Dermis microvascular lymphatic vessel endothelial cell (primary cell): ENCODE measurements around the gene LARP4B. TPM values are rescaled to one million over a fixed set of nuclear protein-coding genes. Genes with fewer than 3 reads are reported as not detected.

Experiments
- DNase-seq, 2 donors: peaks; one replicate each; pipeline versions ENCODE4 v3.0.0 to v3.0.0-alpha.2; 2010; ENCODE audit warnings: low read depth in 2 of 2
- total RNA-seq: library from RNA; depleted of rRNA; stranded (reverse); fragments of >200 nt; gene quantifications from 2 replicates; pipeline ENCODE4 v1.2.1, GENCODE V29; 2014

Gene LARP4B
- total RNA-seq, 1 donor from 2014 or later = 23.5 TPM

DNA sequence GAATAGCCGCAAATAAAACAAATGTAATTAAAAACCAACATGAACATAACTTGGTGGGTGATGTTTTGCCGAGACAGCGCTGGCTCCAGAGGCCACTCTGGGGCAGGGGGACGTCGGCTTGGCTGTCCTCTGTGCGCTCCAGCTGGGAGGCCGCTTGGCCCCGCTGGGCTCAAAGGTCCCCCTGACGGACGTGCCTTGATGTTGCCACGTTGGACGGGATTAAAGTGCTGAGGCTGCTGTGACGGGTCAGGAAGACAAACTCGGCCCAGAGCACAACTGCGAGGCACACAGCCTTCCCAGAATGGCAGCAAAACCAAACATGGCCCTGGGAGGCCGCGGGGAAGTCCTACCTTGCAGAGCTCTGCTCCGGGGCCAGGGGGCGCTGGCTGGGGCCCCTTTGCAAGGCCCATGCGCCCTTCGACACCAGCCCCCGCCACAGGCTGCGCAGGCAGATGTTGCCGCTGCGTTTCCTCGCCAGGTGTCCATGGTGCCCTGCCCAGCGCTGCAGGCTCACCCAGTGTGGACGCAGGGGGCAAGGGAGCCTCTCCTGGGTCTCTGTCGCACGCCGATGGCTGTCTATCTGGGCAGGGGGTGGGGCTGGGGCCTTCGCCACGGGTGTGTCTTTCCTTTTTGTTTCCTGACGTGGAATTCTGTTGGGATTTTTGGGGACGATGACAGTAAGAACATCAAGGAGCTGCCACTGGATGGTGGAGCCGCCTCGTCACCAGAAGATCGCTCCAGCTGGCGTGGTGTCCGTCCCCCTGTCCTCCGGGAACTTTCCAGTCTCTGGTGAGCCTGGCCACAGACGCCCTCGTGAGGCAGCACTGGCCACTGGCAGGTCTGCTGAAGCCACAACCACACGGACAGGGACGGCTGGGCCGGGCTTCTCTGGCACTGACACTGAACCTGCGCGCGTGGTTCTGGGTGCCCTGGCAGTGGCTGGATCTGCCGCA is 142.4 kb downstream of the LARP4B start:
- peak; percentile 77 to 81 for DNase-seq

DNA sequence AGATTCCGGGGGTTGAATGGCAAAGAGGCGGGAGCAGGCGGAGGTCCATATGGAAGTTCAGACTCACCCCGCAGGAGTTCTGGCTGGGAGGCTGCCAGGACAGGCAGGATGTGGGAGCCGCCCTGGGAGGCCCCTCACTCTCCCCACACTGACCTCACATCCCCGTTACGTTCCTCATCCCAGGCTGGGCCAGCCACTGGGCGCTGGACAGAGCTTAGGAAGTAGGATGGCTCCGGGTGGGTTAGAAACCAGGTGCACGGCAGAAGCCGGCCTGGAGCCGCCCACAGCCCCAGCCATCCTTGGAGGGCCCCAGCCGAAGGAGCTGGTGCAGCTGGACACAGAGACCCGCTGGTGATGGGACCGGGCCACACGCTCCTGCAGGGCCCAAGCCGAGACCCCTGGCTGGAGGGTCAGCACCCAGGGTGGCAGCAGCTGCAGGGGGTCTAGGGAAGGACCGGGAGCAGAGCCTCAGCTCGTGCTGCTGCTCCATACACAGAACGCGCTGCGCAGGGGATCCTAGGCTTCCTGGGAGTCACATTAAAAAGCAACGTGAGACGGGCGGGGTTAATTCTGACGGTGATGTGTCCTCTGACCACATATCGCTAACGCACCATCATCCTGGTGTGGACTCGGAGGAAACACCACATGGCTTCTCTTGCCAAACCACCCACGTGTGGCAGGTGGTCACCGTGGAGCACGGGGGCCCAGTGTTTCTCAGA is 143.4 kb downstream of the LARP4B start:
- no peak for DNase-seq

GRCh38 chr10:786633-787474 is 144.7 kb downstream of the LARP4B start:
- no peak for DNase-seq

DNA sequence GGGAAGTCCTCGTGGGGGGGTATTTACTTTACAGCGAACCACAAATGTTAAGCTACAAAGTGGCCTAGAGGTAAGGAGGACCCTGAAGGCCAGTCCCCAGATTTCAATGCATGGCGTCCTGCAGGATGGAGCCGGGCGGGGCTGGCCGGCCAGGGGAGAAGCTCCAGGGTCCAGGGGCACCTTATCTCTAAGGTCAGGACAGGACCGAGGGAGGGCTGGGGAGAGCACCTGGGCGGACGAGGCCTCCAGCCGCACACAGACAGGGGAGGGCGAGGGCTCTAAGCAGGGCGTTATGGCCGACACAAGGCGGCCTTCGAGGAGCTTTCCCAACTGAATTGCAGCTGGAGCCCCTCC is 145.7 kb downstream of the LARP4B start:
- no peak for DNase-seq

- no peak for DNase-seq
Measured at GRCh38 chr10:785089-785860, 146.2 kb downstream of the LARP4B start.

GRCh38 chr10:784403-785088 is 147.0 kb downstream of the LARP4B start:
- DNase-seq = peak in 1 of 2 donors; percentile 76

DNA sequence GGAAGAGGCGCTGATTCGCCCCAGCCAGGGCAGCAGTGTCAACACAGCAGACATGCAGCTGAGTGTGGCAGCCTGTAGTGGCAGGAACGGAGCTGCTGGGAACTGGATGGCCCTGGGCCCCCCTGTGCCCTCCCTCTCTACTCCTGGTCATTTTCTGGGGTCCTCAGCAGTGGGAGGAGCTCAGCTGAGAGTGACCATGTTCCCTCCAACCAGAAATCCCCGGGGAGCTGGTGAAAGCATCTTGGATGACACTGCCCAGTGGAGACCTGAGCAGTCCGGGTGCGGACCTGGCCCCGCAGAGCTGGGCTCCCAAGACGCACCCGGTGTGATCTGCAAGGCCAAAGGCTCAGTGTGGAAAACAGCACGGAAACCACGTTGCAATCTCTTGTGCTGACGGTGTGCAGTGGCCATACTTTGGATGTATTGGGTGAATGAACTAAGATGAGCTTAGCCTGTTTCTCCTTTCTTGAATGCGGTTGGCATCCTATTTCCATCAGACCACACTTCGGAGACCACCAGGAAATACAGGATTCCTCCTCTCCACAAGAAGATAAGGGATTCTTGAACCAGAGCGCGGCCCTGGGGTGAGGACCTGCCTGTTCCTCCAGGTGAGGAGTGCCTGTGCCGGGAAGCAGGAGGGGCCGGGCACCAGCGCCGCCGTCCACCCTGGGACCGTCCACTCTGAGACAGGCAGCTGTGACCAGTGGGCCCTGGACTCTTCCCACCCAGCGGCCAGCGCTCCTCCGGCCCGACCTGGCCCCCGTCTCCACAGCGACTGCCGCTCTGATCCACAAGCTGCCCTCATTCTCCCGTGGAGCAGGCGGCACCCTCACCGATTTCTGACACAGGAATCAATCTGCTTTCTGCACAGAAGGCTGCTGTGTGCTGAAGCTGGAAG is 148.5 kb downstream of the LARP4B start:
- no peak for DNase-seq

DNA sequence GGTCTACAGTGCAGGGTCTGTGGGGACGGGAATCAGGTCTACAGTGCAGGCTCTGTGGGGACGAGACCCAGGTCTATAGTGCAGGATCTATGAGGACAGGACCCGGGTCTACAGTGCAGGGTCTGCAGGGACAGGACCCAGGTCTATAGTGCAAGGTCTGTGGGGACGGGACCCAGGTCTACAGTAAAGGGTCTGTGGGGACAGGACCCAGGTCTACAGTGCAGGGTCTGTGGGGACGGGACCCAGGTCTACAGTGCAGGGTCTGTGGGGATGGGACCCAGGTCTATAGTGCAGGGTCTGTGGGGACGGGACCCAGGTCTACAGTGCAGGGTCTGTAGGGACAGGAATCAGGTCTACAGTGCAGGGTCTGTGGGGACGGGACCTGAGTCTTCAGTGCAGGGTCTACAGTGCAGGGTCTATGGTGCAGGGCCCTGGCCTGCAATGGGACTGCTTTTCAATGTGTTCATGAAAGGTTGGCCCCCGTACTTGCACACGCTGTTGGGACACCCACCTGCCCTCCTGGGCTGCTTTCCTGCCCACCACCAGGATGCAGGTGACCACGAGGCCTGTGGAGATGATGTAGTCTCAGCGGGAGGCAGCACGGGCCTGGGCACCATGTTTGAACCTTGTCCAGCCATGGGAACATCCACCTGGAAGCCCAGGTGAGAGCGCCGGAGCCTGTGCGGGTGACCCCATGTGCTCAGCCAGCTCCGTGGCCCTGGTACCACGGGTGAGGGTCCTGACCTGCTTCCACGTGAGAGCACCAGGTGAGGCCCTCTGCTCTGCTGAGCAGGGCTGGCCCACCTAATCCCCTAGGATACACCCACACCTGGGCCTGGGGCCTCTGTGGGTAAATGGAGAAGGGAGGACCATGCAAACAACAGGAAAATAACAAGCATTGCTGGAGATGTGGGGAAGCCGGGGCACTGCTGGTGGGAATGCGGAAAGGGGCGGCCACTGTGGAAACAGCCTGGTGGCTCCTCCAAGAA is 150.7 kb downstream of the LARP4B start:
- no peak for DNase-seq

- DNase-seq = no peak
Measured at GRCh38 chr10:778626-779330, 152.7 kb downstream of the LARP4B start.

GRCh38 chr10:777913-778479 is 153.5 kb downstream of the LARP4B start:
- no peak for DNase-seq

- no peak for DNase-seq
Measured at GRCh38 chr10:776772-777171, 154.7 kb downstream of the LARP4B start.

DNA sequence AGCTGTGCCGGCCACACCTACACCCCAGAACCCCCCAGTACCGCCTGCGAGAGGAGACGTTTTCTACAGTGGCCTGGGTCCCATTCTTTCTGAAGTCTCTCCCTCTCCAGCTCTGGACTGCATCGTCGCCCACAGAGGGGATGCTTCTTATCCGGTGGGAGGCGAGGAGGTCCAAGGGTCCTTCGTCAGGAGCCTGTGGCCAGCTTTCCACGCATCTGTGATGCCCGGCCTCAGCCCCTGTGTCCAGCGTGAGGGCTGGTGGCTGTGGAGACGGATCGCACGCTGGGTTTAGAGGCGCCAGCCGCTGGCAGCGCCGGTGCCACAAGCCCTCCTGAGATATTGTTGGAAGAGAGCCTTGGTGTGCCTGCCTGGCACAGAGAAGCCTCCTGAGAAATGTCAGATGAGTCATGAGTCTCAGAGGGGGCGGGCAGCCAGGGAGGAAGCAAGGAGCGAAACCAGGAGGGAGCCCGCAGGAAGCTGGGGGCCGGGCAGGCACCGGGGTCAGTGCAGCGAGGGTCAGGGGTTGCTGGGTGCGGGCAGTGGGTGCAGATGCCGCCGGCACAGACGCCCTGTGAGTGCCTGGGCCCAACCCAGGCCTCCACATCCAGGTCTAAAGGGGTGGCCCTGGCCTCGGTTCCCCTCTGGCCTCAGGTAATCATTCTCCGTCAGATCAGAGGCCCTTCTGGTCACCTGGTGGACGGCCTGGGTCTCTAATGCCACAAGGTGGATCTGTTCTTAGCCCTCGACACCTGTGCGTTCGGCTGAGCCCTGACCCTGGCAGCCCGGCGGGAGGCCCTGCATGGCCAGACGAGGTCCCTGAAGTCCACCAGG is 156.0 kb downstream of the LARP4B start:
- no peak for DNase-seq

DNA sequence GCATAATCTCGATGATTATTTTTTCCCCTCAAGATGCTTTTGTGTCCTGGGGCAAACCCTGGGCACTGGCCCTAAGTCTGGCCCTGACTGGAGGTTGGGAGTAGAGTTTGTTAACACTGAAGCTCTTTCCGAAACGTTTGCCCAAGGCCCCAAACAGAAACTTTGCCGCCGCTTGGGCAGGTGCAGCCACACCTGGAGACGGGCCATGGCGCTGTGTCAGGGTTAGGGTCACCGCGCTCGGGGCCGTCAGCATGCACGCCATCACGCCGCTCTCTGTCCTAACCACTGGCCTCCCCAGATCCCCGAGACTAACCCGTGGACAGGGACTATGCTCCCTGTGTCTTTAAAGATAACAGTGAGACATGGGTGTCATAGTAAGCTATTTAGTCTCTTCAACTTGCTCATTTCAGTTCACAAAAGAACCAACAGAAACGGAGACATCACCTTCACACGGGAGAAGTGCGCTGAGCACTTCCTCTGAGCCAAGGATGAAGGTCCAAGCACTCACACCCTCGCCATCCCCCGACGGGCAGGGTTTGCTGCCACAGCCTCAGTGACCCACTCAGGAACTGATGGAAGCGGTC is 156.8 kb downstream of the LARP4B start:
- no peak for DNase-seq

DNA sequence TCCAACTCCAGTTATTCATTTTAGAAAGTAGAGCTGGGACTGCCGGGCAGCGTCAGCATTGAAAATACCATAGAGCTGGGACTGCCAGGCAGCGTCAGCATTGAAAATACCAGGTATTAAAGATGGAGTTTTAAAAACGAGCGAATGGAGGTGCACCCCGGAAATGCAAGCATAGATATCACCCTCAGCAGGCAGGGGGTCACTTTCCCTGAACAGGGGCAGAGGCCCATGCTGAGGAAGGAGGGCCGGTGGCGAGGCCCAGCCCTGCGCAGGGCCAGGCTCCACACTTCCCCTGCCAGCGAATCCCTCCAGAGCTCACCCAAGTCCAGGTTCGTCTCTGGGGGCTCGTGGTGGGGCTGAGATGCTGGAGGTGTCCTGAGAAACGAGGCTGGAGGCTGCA is 157.3 kb downstream of the LARP4B start:
- no peak for DNase-seq

DNA sequence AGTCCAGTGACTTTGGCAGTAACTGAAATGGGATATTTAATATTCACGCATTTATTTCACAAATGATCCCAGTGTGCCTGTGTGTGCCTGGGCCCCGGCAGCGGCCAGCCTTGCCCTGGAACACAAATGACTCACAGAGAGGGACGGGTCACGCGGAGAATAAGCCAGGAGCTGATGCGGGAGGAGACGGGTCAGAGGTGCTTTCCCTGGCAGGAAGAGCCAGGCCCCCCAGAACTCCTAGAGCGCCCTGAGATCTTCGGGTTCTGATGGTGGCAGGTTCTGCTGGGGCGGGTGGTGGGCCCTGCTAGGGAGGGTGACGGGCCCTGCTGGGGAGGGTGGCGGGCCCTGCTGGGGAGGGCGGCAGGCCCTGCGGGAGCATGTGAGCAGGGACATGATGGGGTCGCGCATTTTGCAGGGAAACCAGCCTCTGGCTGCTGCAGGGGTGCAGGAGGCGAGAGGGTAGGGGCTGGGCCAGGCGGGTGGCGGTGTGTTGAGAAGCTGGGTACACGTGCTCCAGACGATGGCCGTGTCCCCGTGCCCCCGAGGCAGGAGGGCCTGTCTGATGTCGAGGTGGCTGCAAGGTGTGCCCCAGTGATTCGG is 157.8 kb downstream of the LARP4B start:
- no peak for DNase-seq

DNA sequence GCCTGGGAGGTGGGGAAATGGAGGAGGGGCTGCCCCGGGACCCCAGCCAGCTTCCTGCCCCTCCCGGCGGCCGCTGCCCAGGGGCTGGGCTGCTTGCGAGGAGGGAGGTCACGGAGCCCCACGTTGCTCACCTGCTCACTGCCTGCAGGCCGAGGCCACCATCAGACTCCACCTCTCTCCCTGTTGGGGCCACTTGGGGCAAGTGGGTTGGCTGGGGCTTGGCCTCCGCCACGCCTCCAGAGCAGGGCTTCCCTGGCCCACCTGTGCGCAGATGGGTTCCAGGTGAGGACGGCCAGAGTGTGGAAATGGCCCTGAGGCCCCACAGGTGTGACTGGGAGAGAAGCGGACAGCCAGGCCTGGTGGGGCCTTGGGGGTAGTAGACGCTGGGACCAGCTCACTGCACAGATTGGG is 159.3 kb downstream of the LARP4B start:
- no peak for DNase-seq
